DND-41 (cell line): ENCODE data around the gene CHAT.

Experiments used
- EZH2 ChIP-seq: IDR thresholded peaks from 3 replicates; pipeline ENCODE4 v1.6.1; 2012; ENCODE audit warnings: borderline replicate concordance, low read depth, mild to moderate bottlenecking, moderate library complexity, low read length, inconsistent platforms; ENCODE audit not compliant: severe bottlenecking
- TF ChIP-seq, protein P1 (sequence below): IDR thresholded peaks from 2 replicates; pipeline ENCODE4 v1.5.1; 2012; ENCODE audit warnings: borderline replicate concordance, low read length, moderate library complexity, mild to moderate bottlenecking; ENCODE audit not compliant: poor library complexity, severe bottlenecking; ENCODE audit errors: extremely low read depth

DNA sequence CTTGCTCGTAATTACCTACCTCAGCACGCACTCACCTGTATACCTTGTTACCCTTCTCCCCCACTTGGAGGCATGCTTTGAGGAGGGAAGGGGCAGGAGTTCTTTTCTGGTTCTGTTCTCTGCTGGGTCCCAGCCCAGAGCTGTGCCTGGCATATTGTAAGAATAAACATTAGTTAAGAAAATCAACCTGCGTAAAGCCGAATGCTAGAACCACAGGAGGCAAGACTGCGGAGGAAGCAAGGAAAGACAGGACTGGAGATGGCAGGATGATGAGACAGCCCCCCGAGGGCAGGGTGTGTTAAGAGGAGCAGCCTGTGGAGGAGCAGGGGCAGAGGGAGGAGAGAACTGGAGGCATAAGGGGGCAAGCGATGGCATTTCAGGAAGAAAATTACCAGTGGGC lies 75.1 kb downstream of the CHAT start:
- TF ChIP-seq, protein P1, sequence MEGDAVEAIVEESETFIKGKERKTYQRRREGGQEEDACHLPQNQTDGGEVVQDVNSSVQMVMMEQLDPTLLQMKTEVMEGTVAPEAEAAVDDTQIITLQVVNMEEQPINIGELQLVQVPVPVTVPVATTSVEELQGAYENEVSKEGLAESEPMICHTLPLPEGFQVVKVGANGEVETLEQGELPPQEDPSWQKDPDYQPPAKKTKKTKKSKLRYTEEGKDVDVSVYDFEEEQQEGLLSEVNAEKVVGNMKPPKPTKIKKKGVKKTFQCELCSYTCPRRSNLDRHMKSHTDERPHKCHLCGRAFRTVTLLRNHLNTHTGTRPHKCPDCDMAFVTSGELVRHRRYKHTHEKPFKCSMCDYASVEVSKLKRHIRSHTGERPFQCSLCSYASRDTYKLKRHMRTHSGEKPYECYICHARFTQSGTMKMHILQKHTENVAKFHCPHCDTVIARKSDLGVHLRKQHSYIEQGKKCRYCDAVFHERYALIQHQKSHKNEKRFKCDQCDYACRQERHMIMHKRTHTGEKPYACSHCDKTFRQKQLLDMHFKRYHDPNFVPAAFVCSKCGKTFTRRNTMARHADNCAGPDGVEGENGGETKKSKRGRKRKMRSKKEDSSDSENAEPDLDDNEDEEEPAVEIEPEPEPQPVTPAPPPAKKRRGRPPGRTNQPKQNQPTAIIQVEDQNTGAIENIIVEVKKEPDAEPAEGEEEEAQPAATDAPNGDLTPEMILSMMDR: no peak
- TF ChIP-seq EZH2: no peak
